Left forelimb (tissue), 1 donor: ENCODE data around the gene KIT.
"Not testable (repeated sequence)": the region's sequence is repeated elsewhere in the genome, so short reads cannot be mapped to it uniquely, and the experiment has no call there.

ENCODE experiments used
- DNase-seq: peaks from one replicate; pipeline ENCODE4 v3.0.0-alpha.2; 2018; ENCODE audit warnings: low spot score

The KIT gene

GRCh38 chr4:54657551-54658251, at the start of gene KIT:
Gene KIT (plus strand): TSS chr4:54657957. CDS start chr4:54658015, 58 bp downstream.
- peak; percentile 75 for DNase-seq

DNA sequence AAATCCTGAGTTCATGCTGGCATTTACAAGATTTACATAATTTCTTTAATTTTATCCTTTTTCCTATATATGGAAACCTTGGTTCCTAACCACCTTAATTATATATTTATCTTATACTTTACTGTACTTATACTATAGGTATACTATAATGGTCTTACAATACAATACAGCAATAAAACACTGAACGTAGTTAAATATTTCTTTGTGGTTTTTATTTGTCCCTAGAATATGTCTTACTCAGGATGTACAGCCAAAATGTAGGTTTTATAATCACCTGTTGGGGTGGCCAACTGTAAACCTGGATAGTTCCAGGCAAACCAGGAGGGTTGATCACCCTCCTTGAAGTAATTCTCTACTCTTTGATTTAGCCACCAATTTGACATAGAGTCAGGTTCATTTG, 48.4 kb upstream of the KIT start:
- no peak for DNase-seq

GRCh38 chr4:54614149-54614548, 43.6 kb upstream of the KIT start:
- DNase-seq, result no peak

- DNase-seq, result no peak
Observed at GRCh38 chr4:54620773-54621172, 37.0 kb upstream of the KIT start.

DNA sequence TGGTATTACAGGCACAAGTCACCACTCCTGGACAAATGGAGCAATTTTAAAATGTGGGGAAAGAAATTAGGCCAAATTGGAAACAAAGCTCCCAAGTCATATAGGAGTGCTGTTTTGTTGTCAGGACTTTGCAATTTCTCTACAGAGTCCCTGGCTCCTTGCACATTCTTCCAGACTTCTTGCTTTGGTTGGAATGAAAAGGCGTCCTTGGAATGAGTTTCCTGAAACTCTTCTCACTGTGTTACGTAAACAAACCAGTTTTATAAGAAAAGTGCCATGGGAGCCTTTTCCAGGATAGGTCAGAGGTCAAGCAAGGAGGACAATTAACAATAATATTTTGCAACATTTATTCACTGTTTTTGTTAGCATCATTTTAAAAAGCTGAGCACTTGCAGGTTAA, 32.4 kb upstream of the KIT start:
- no peak for DNase-seq

GRCh38 chr4:54626113-54626512, 31.6 kb upstream of the KIT start:
- DNase-seq, result no peak

DNA sequence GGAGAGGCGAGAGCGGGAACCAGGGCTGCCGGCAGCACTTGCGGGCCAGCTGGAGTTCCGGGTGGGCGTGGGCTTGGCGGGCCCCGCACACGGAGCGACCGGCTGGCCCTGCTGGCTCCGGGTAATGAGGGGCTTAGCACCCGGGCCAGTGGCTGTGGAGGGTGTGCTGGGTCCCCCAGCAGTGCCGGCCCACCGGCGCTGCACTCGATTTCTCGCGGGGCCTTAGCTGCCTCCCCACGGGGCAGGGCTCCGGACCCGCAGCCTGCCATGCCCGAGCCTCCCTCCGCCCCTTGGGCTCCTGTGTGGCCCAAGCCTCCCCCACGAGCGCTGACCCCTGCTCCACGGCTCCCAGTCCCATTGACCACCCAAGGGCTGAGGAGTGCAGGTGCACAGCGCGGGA, 25.2 kb upstream of the KIT start:
- no peak for DNase-seq

DNA sequence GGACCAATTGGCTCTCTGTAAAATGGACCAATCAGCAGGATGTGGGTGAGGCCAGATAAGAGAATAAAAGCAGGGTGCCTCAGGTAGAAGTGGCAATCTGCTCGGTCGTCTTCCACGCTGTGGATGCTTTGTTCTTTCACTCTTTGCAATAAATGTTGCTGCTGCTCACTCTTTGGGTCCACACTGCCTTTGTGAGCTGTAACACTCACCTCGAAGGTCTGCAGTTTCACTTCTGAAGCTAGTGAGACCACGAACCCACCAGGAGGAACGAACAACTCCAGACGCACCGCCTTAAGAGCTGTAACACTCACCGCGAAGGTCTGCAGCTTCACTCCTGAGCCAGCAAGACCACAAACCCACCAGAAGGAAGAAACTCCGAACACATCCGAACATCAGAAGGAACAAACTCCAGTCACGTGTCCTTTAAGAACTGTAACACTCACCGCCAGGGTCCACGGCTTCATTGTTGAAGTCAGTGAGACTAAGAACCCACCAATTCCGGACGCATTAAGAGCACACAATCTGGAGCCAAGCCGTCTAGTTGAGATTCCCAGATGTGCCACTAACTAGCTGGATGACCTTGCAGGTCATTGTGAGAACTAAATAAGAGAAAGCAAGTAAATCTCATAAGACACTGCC, 24.5 kb upstream of the KIT start:
- not testable (repeated sequence) for DNase-seq

GRCh38 chr4:54635318-54635717, 22.4 kb upstream of the KIT start:
- no peak for DNase-seq

DNA sequence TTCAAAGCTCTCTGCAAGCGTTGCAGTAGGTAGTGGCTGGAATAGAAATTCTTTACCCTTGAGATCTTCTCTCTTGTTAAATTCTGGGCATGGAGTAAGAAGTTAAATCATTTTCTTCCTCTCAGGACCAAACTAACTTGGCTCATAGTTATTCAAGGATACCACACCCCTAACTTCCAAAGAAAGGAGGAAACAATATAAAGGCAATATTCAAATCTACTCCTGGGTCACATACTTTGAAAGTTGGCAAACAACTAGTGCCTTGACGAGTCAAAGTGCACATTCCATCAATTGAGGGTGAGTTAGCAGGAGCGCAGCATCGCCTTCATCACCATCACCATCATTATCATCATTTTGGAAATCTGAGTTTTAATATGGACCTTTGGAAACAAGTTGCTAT, 20.4 kb upstream of the KIT start:
- no peak for DNase-seq

DNA sequence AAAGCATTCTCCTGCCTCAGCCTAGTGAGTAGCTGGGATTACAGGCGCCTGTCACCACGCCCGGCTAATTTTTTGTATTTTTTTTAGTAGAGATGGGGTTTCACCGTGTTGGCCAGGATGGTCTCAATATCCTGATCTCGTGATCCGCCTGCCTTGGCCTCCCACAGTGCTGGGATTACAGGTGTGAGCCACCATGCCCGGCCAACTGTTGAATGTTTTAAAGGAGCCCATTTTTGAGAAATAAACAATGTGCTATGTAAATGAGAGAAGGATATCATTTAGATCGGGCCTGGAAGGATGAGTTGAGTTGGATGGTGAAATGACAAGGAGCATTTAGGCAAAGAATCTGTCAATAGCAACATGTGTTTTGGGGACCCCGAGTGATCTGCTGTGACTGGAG, 16.7 kb upstream of the KIT start:
- DNase-seq, result not testable (repeated sequence)

GRCh38 chr4:54643172-54643571, 14.6 kb upstream of the KIT start:
- no peak for DNase-seq

DNA sequence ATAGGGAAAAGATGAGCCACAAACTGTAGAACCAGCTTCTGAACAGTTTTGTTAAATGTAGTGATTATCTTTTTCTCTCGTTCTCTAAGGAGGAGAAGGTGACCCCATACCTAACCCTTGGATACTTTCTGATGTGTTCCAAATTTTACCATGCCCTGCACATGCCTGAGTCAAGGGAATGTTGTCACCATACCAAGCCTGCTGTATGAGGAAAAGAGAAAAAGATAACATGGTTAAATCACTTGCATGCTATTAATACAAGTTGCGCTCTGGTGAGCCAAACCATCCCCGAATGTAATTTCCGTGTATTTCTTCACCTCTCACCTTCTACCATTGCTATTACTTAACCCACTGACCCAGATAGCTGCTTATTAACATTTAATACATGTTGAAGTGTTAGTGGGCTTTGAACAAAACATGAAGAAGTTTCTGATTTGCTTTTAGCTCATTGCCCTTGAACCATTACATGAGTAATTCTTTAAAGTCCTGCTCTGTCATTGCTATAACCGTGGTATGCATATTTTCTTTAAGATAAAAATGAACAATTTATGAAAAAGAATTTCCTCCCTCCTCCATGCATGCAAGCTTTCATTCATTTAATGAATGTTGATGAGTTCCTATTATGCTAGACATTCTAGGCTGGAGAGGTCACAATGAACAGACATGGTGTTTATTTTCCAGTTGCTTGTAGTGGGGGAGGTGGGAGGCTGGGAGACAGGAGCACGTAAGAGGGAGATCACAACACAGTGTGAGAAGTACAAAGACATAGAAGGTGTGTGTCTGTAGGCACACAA, 13.6 kb upstream of the KIT start:
- DNase-seq, result no peak

- no peak for DNase-seq
Observed at GRCh38 chr4:54645830-54646229, 11.9 kb upstream of the KIT start.

- DNase-seq, result no peak
Observed at GRCh38 chr4:54647070-54647469, 10.7 kb upstream of the KIT start.

GRCh38 chr4:54651050-54651449, 6.7 kb upstream of the KIT start:
- DNase-seq, result no peak

DNA sequence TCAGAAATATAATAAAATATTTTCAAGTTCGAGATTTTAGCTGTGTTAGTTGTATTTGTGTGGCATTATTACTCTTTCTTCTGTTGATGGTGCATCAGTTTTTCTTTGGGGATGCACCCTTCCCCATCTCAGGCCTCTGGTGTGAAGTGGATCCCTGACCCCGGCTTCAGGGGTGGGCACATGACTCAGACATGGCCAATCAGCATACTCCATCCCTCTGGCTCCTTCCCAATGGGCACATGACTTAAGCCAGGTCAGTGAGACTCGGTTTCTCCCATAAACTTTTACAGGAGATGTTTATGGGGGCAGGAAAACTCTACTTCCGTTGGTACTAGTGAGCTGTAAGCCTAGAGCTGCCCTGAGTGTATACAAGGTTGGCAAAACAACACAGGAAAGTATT, 3.0 kb upstream of the KIT start:
- no peak for DNase-seq

DNA sequence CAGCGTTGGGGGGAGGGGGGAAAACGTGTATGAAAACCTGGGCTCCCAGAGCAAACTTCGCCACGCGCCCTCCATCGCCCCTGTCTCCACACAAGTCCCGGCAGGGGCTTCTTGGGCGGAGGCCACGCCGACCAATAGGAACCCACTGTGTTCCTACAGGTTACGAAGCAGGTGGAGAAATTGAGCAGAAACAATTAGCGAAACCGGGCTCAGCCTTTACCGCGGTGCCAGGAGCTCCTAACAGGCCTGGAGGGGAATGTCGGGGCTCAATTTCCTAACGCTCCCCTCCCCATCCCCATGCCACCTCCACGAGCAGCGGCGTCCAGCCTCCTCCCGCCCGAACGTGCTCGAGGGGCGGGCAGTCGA, 589 bp upstream of the KIT start:
- DNase-seq, result no peak

GRCh38 chr4:54658252-54659093, 716 bp downstream of the KIT start:
- DNase-seq, result peak; percentile 77

- no peak for DNase-seq
Observed at GRCh38 chr4:54659313-54659712, 1.6 kb downstream of the KIT start.

DNA sequence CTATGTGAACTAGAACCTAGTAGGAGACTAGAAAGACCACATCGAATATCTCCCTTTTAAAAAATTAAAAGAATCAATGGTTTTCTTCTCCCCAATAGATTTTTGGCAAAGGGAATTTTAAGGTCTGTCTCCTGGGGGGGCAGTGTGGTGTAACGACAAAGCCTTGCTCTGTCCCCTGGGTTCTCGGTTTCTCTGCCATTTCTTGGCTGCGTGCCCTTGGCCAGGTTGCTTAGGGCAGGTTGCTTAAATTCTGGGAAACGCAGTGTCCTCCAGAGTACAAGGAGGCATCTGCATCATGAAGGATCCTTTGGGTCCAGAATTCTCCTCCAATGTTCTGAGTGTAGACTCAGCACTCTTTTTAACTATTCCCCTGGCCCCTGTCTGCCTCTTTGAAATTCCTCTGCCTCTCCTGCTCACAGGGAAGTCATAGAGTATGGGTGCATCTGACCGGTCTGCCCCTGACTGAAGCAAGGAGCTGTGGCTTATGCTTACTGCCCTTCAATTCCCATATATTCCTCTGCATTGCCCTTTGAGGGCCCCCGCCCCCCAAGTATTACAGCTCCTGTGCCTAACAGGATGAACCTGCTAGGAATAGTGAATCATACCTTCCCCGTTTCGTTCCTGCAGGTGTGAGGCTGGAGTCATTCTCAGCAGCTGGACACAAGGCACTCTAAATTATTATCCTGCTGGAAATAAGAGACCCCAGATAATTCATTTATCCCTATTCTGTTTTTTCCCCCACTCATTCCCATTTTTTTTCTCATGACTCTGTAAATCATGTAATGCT, 2.2 kb downstream of the KIT start:
- DNase-seq, result no peak

DNA sequence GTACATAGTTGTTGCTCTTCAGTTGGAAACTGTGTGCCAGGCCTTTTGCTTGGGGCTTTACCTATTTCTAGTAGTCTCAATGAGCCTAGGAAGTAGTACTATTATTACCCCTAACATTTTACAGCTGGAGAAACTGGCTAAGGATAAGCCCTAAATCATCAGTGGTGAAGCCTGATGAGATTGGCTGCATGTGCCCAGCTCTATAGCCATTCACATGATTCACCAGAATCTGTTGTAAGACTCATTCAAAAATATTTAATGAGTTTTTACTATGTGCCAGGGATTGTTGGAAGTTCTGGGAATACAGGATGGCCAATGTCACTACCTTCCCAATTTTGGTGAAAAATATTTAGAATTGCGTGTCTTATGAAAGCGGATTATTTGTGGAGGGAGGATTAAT, 2.8 kb downstream of the KIT start:
- DNase-seq, result no peak
